ENCODE data around the gene POU6F2. TPM values are rescaled to one million over a fixed set of nuclear protein-coding genes. Genes with fewer than 3 reads are reported as not detected.

POU6F2 gene
- total RNA-seq, 1 donor from 2014 or later: 9.2 TPM

- DNase-seq (ENCODE audit: low spot score in 2 of 2, unreplicated experiment in 2 of 2): no peak
- TF ChIP-seq CTCF (IDR thresholded peaks at IDR 0.05; ENCODE audit: unreplicated experiment): no peak
- H3K4me3 Mint-ChIP-seq: no peak overlapping the region
Measured at GRCh38 chr7:39211581-39211980, 233.9 kb downstream of the POU6F2 start.

GRCh38 chr7:39212876-39213275, 235.2 kb downstream of the POU6F2 start:
- H3K4me3 Mint-ChIP-seq: no peak overlapping the region
- H3K9me3 Mint-ChIP-seq: no peaks in the 10 kb centered on the region
- peaks cover 3% of the 10 kb centered on the region for H3K27me3 Mint-ChIP-seq (ENCODE audit: low read depth)
- no peaks in the 10 kb centered on the region for H3K36me3 Mint-ChIP-seq
- H3K4me1 Mint-ChIP-seq: peaks cover 9% of the 10 kb centered on the region
- DNase-seq (ENCODE audit: low spot score in 2 of 2, unreplicated experiment in 2 of 2): no peak
- no peak for TF ChIP-seq CTCF (IDR thresholded peaks at IDR 0.05; ENCODE audit: unreplicated experiment)
- H3K27ac Mint-ChIP-seq: no peak overlapping the region

More at GRCh38 chr7:39211581-39211980, 233.9 kb downstream of the POU6F2 start:
- Mint-ChIP-seq H3K4me1 (peaks cover 3% of the 10 kb centered on the region), H3K27me3 (ENCODE audit: low read depth) (peaks cover 3% of the 10 kb centered on the region), H3K36me3 (no peaks in the 10 kb centered on the region), H3K27ac (no peak overlapping the region), H3K9me3 (no peaks in the 10 kb centered on the region)

- no peak for TF ChIP-seq CTCF (IDR thresholded peaks at IDR 0.05; ENCODE audit: unreplicated experiment)
- no peak overlapping the region for H3K27ac Mint-ChIP-seq
- no peak overlapping the region for H3K4me3 Mint-ChIP-seq
- H3K9me3 Mint-ChIP-seq: no peaks in the 10 kb centered on the region
- H3K27me3 Mint-ChIP-seq (ENCODE audit: low read depth): peaks cover 3% of the 10 kb centered on the region
- no peak for DNase-seq (ENCODE audit: low spot score in 2 of 2, unreplicated experiment in 2 of 2)
- peaks cover 17% of the 10 kb centered on the region for H3K4me1 Mint-ChIP-seq
- H3K36me3 Mint-ChIP-seq: no peaks in the 10 kb centered on the region
Measured at GRCh38 chr7:39217783-39218182, 240.1 kb downstream of the POU6F2 start.

- no peaks in the 10 kb centered on the region for H3K9me3 Mint-ChIP-seq
- H3K4me1 Mint-ChIP-seq: peaks cover 20% of the 10 kb centered on the region
- peaks cover 3% of the 10 kb centered on the region for H3K27me3 Mint-ChIP-seq (ENCODE audit: low read depth)
- no peak overlapping the region for H3K27ac Mint-ChIP-seq
- no peak for DNase-seq (ENCODE audit: low spot score in 2 of 2, unreplicated experiment in 2 of 2)
- TF ChIP-seq CTCF (IDR thresholded peaks at IDR 0.05; ENCODE audit: unreplicated experiment): no peak
- no peak overlapping the region for H3K4me3 Mint-ChIP-seq
- H3K36me3 Mint-ChIP-seq: no peaks in the 10 kb centered on the region
Measured at GRCh38 chr7:39219869-39220268, 242.2 kb downstream of the POU6F2 start.

- Mint-ChIP-seq H3K36me3 (no peaks in the 10 kb centered on the region), H3K27me3 (ENCODE audit: low read depth) (no peaks in the 10 kb centered on the region), H3K4me3 (no peak overlapping the region), H3K4me1 (peaks cover 17% of the 10 kb centered on the region), H3K9me3 (no peaks in the 10 kb centered on the region), H3K27ac (peak overlapping the region; percentile 66)
- TF ChIP-seq CTCF (IDR thresholded peaks at IDR 0.05; ENCODE audit: unreplicated experiment): no peak
- no peak for DNase-seq (ENCODE audit: low spot score in 2 of 2, unreplicated experiment in 2 of 2)
Measured at GRCh38 chr7:39221901-39222300, 244.2 kb downstream of the POU6F2 start.

GRCh38 chr7:39228946-39229345, 251.2 kb downstream of the POU6F2 start:
- H3K9me3 Mint-ChIP-seq: no peaks in the 10 kb centered on the region
- H3K4me3 Mint-ChIP-seq: no peak overlapping the region
- H3K36me3 Mint-ChIP-seq: no peaks in the 10 kb centered on the region
- DNase-seq (ENCODE audit: low spot score in 2 of 2, unreplicated experiment in 2 of 2): no peak
- H3K27ac Mint-ChIP-seq: no peak overlapping the region
- H3K27me3 Mint-ChIP-seq (ENCODE audit: low read depth): peaks cover 10% of the 10 kb centered on the region
- H3K4me1 Mint-ChIP-seq: peaks cover 2% of the 10 kb centered on the region
- TF ChIP-seq CTCF (IDR thresholded peaks at IDR 0.05; ENCODE audit: unreplicated experiment): no peak

Data from mesothelial cell of epicardium (in vitro differentiated cells).